ENCODE data around the gene OTOA.

DNA sequence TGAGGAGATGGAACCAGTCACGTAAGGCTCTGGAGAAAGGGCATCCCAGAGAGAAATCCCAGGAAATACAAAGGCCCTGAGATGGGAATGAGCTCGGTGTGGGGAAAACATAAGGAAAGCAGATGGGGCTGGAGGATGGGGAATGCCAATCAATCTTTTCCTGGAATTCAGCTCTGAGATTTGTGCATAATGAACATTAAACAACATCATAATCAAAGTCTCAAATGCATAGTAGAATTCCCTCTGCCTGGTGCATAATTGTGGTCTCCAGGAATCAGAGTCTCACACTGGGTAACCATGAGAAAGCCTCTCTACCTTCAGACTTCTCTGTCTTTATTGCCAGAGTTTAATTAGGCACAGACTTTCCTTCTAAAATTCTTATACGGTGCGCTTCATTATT, 30.8 kb downstream of the OTOA start:
- TF ChIP-seq, protein P1, sequence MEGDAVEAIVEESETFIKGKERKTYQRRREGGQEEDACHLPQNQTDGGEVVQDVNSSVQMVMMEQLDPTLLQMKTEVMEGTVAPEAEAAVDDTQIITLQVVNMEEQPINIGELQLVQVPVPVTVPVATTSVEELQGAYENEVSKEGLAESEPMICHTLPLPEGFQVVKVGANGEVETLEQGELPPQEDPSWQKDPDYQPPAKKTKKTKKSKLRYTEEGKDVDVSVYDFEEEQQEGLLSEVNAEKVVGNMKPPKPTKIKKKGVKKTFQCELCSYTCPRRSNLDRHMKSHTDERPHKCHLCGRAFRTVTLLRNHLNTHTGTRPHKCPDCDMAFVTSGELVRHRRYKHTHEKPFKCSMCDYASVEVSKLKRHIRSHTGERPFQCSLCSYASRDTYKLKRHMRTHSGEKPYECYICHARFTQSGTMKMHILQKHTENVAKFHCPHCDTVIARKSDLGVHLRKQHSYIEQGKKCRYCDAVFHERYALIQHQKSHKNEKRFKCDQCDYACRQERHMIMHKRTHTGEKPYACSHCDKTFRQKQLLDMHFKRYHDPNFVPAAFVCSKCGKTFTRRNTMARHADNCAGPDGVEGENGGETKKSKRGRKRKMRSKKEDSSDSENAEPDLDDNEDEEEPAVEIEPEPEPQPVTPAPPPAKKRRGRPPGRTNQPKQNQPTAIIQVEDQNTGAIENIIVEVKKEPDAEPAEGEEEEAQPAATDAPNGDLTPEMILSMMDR (IDR thresholded peaks at IDR 0.05): no peak
- TF ChIP-seq ZFX (IDR thresholded peaks at IDR 0.05; ENCODE audit: borderline replicate concordance): no peak
